Neural progenitor cell (in vitro differentiated cells): ENCODE results near the gene LTN1. TPM values are rescaled to one million over a fixed set of nuclear protein-coding genes. Genes with fewer than 3 reads are reported as not detected.
A peak's percentile ranks its signal among the peaks of the same experiment; 100 is the strongest.

Experiments used
- DNase-seq: peaks from one replicate; pipeline ENCODE4 v3.0.0-alpha.2; 2016; ENCODE audit warnings: low spot score
- H2AFZ ChIP-seq: fragments of 200-600 bp; sonication (generic); replicated peaks from 2 replicates; pipeline ENCODE4 v1.6.1; 2016; ENCODE audit warnings: antibody characterized with exemption
- H3F3A ChIP-seq: fragments of 200-600 bp; sonication (generic); 2 replicates; pipeline ENCODE4 v1.6.1; 2016; ENCODE audit warnings: antibody characterized with exemption, low read depth
- H3K27ac ChIP-seq: fragments of 200-600 bp; sonication (generic); 2 replicates; pipeline ENCODE4 v1.5.1; 2016; ENCODE audit warnings: mild to moderate bottlenecking
- H3K27me3 ChIP-seq: fragments of 200-600 bp; sonication (generic); 2 replicates; pipeline ENCODE4 v1.6.1; 2016; ENCODE audit warnings: mild to moderate bottlenecking, moderate library complexity
- H3K36me3 ChIP-seq: fragments of 200-600 bp; sonication (generic); 2 replicates; pipeline ENCODE4 v1.5.1; 2016
- H3K4me1 ChIP-seq: fragments of 200-600 bp; sonication (generic); 2 replicates; pipeline ENCODE4 v1.6.1; 2016; ENCODE audit warnings: mixed run types
- H3K4me2 ChIP-seq: fragments of 200-600 bp; sonication (generic); 2 replicates; pipeline ENCODE4 v1.6.1; 2016
- H3K4me3 ChIP-seq: fragments of 200-600 bp; sonication (generic); 2 replicates; pipeline ENCODE4 v1.5.1; 2016
- H3K79me2 ChIP-seq: fragments of 200-600 bp; sonication (generic); 2 replicates; pipeline ENCODE4 v1.6.1; 2016; ENCODE audit warnings: low read depth
- H3K9ac ChIP-seq: fragments of 200-600 bp; sonication (generic); 2 replicates; pipeline ENCODE4 v1.6.1; 2016
- H3K9me3 ChIP-seq: fragments of 200-600 bp; sonication (generic); 2 replicates; pipeline ENCODE4 v1.5.1; 2016; ENCODE audit warnings: low read depth
- H4K20me1 ChIP-seq: fragments of 200-600 bp; sonication (generic); 2 replicates; pipeline ENCODE4 v1.6.1; 2016; ENCODE audit warnings: low read depth
- H3K27ac Mint-ChIP-seq: 3 replicates; pipeline ENCODE4 v1.8.0; 2021; ENCODE audit warnings: mixed read lengths
- H3K27me3 Mint-ChIP-seq: 2 replicates; pipeline ENCODE4 v1.8.0; 2022; ENCODE audit warnings: low read depth, mild to moderate bottlenecking, inconsistent platforms, moderate library complexity, mixed read lengths; ENCODE audit not compliant: insufficient read depth
- H3K36me3 Mint-ChIP-seq: 3 replicates; pipeline ENCODE4 v1.8.0; 2021; ENCODE audit warnings: mixed read lengths
- H3K4me1 Mint-ChIP-seq: 3 replicates; pipeline ENCODE4 v1.8.0; 2021; ENCODE audit warnings: mixed read lengths
- H3K4me3 Mint-ChIP-seq: 3 replicates; pipeline ENCODE4 v1.8.0; 2021; ENCODE audit warnings: mild to moderate bottlenecking, moderate library complexity, mixed read lengths
- H3K9me3 Mint-ChIP-seq: 3 replicates; pipeline ENCODE4 v1.8.0; 2020; ENCODE audit warnings: mixed read lengths
- CTCF ChIP-seq: fragments of 200-600 bp; sonication (generic); IDR thresholded peaks from 2 replicates; pipeline ENCODE4 v1.5.1; 2017; ENCODE audit warnings: antibody characterized with exemption, mild to moderate bottlenecking
- EZH2 ChIP-seq: fragments of 200-600 bp; sonication (generic); IDR thresholded peaks from 2 replicates; pipeline ENCODE4 v1.6.1; 2017; ENCODE audit warnings: antibody characterized with exemption, mild to moderate bottlenecking, moderate library complexity
- EZH2phosphoT487 ChIP-seq: fragments of 200-600 bp; sonication (generic); IDR thresholded peaks from 2 replicates; pipeline ENCODE4 v1.6.1; 2017; ENCODE audit warnings: antibody characterized with exemption
- total RNA-seq: library from RNA; depleted of rRNA; stranded (reverse); fragments of >200 nt; gene quantifications from 2 replicates; pipeline ENCODE4 v1.2.3, GENCODE V29; 2015; ENCODE audit warnings: low replicate concordance

The LTN1 gene
- total RNA-seq: 29.4 and 37.3 TPM in 2 replicates

- Histone ChIP-seq H3K4me3 (peak within 1 kb of the TSS; percentile 83), H3K4me1 (peaks cover 13% of the 10 kb centered on the region), H3K27me3 (no peaks in the 10 kb centered on the region), H3K36me3 (no peaks in the 10 kb centered on the region), H4K20me1 (no peaks in the 10 kb centered on the region), H3K9ac (peak within 1 kb of the TSS; percentile 80), H3K27ac (peak within 1 kb of the TSS; percentile 71), H3K4me2 (peak within 1 kb of the TSS; percentile 83), H3F3A (peaks cover 19% of the 10 kb centered on the region), H3K79me2 (peaks cover 45% of the 10 kb centered on the region), H3K9me3 (no peaks in the 10 kb centered on the region), H2AFZ (peak within 1 kb of the TSS; percentile 81)
- no peaks in the 10 kb centered on the region for H3K36me3 Mint-ChIP-seq
- TF ChIP-seq EZH2phosphoT487: no peak
- TF ChIP-seq CTCF: no peak
- TF ChIP-seq EZH2: no peak
- peak within 1 kb of the TSS; percentile 99 for H3K27ac Mint-ChIP-seq
- peak within 1 kb of the TSS; percentile 99 for H3K4me3 Mint-ChIP-seq
- H3K27me3 Mint-ChIP-seq: no peaks in the 10 kb centered on the region
- H3K4me1 Mint-ChIP-seq: peaks cover 17% of the 10 kb centered on the region
- H3K9me3 Mint-ChIP-seq: no peaks in the 10 kb centered on the region
- DNase-seq: peak; percentile 98
Measured at GRCh38 chr21:28992526-28993292, at the start of gene LTN1. Gene LTN1 (minus strand): TSS chr21:28992877. CDS start chr21:28992805, 72 bp downstream.

GRCh38 chr21:29034678-29035077 lies 42.0 kb upstream of the LTN1 start:
- H3K36me3 Mint-ChIP-seq: peaks cover 16% of the 10 kb centered on the region
- H3K4me3 Mint-ChIP-seq: no peak overlapping the region
- H3K27me3 Mint-ChIP-seq: no peaks in the 10 kb centered on the region
- H3K27ac Mint-ChIP-seq: no peak overlapping the region
- Histone ChIP-seq H3F3A (no peaks in the 10 kb centered on the region), H3K4me2 (no peak overlapping the region), H3K36me3 (peaks cover 28% of the 10 kb centered on the region), H4K20me1 (no peaks in the 10 kb centered on the region), H3K9ac (no peak overlapping the region), H3K4me1 (no peaks in the 10 kb centered on the region), H2AFZ (no peak overlapping the region), H3K79me2 (peaks cover 5% of the 10 kb centered on the region), H3K4me3 (no peak overlapping the region), H3K27ac (no peak overlapping the region), H3K9me3 (no peaks in the 10 kb centered on the region), H3K27me3 (no peaks in the 10 kb centered on the region)
- no peak for TF ChIP-seq CTCF
- no peak for TF ChIP-seq EZH2phosphoT487
- no peak for TF ChIP-seq EZH2
- H3K9me3 Mint-ChIP-seq: no peaks in the 10 kb centered on the region
- no peak for DNase-seq
- H3K4me1 Mint-ChIP-seq: no peaks in the 10 kb centered on the region

GRCh38 chr21:29033871-29034270 lies 41.2 kb upstream of the LTN1 start:
- H3K27ac Mint-ChIP-seq: no peak overlapping the region
- peaks cover 16% of the 10 kb centered on the region for H3K36me3 Mint-ChIP-seq
- peaks cover 24% of the 10 kb centered on the region for H3K36me3 ChIP-seq

More at GRCh38 chr21:29033871-29034270, 41.2 kb upstream of the LTN1 start:
- Mint-ChIP-seq H3K4me3 (no peak overlapping the region), H3K9me3 (no peaks in the 10 kb centered on the region), H3K4me1 (no peaks in the 10 kb centered on the region), H3K27me3 (no peaks in the 10 kb centered on the region)
- no peak for TF ChIP-seq CTCF
- TF ChIP-seq EZH2phosphoT487: no peak
- no peak for TF ChIP-seq EZH2
- no peaks in the 10 kb centered on the region for H3F3A ChIP-seq
- no peak overlapping the region for H3K27ac ChIP-seq
- H2AFZ ChIP-seq: no peak overlapping the region
- no peak overlapping the region for H3K4me2 ChIP-seq
- no peaks in the 10 kb centered on the region for H3K27me3 ChIP-seq
- H3K4me1 ChIP-seq: no peaks in the 10 kb centered on the region
- H3K9ac ChIP-seq: no peak overlapping the region
- no peaks in the 10 kb centered on the region for H3K9me3 ChIP-seq
- no peak for DNase-seq
- no peak overlapping the region for H3K4me3 ChIP-seq
- no peaks in the 10 kb centered on the region for H4K20me1 ChIP-seq
- peaks cover 11% of the 10 kb centered on the region for H3K79me2 ChIP-seq
